HUES48 (cell line): ENCODE results near the gene C4orf50.

Experiments used
- H3K27ac ChIP-seq: one replicate; pipeline ENCODE4 v1.7.0; 2013; ENCODE audit warnings: low read depth, low read length, inconsistent platforms
- H3K27me3 ChIP-seq: 2 replicates; pipeline ENCODE4 v1.6.1; 2013; ENCODE audit warnings: mild to moderate bottlenecking, low read length; ENCODE audit not compliant: control insufficient read depth, insufficient read depth
- H3K36me3 ChIP-seq: 2 replicates; pipeline ENCODE4 v1.6.1; 2013; ENCODE audit warnings: low read length; ENCODE audit not compliant: control insufficient read depth, insufficient read depth
- H3K4me1 ChIP-seq: 2 replicates; pipeline ENCODE4 v1.6.1; 2013; ENCODE audit warnings: mild to moderate bottlenecking, low read length; ENCODE audit not compliant: control insufficient read depth, insufficient read depth
- H3K4me3 ChIP-seq: 2 replicates; pipeline ENCODE4 v1.5.1; 2013; ENCODE audit warnings: mild to moderate bottlenecking, low read depth, low read length
- H3K9ac ChIP-seq: 2 replicates; pipeline ENCODE4 v1.6.1; 2013; ENCODE audit warnings: mild to moderate bottlenecking, low read depth, low read length, moderate library complexity
- H3K9me3 ChIP-seq: 2 replicates; pipeline ENCODE4 v1.6.1; 2013; ENCODE audit warnings: low read length; ENCODE audit not compliant: control insufficient read depth, insufficient read depth

Gene C4orf50

GRCh38 chr4:6018331-6018730 is at the start of gene C4orf50:
Gene C4orf50 (minus strand): TSS chr4:6018431.
- peaks cover 6% of the 10 kb centered on the region; the same call in 1 of the 2 replicates for H3K4me1 ChIP-seq
- H3K9me3 ChIP-seq: no peaks in the 10 kb centered on the region
- H3K36me3 ChIP-seq: no peaks in the 10 kb centered on the region
- H3K9ac ChIP-seq: no peak within 1 kb of the TSS
- no peak within 1 kb of the TSS for H3K27ac ChIP-seq
- no peaks in the 10 kb centered on the region for H3K27me3 ChIP-seq
- H3K4me3 ChIP-seq: no peak within 1 kb of the TSS

- Histone ChIP-seq H3K9ac (no peak overlapping the region), H3K27me3 (no peaks in the 10 kb centered on the region), H3K4me3 (no peak overlapping the region), H3K27ac (no peak overlapping the region), H3K36me3 (no peaks in the 10 kb centered on the region), H3K9me3 (no peaks in the 10 kb centered on the region), H3K4me1 (no peaks in the 10 kb centered on the region)
These were observed 47.8 kb upstream of the C4orf50 start for GRCh38 chr4:6065934-6066590.

GRCh38 chr4:6065166-6065565 is 46.9 kb upstream of the C4orf50 start:
- H3K36me3 ChIP-seq: no peaks in the 10 kb centered on the region
- H3K27me3 ChIP-seq: no peaks in the 10 kb centered on the region
- H3K9ac ChIP-seq: no peak overlapping the region

GRCh38 chr4:6064383-6064782 is 46.2 kb upstream of the C4orf50 start:
- Histone ChIP-seq H3K9ac (no peak overlapping the region), H3K4me1 (no peaks in the 10 kb centered on the region), H3K27ac (no peak overlapping the region), H3K36me3 (no peaks in the 10 kb centered on the region; the same call in 1 of the 2 replicates), H3K9me3 (peaks cover 8% of the 10 kb centered on the region; the same call in 1 of the 2 replicates), H3K4me3 (no peak overlapping the region), H3K27me3 (no peaks in the 10 kb centered on the region)

More at GRCh38 chr4:6065166-6065565, 46.9 kb upstream of the C4orf50 start:
- Histone ChIP-seq H3K4me3 (no peak overlapping the region), H3K27ac (no peak overlapping the region), H3K4me1 (no peaks in the 10 kb centered on the region), H3K9me3 (peaks cover 1% of the 10 kb centered on the region; the same call in 1 of the 2 replicates)

GRCh38 chr4:6063684-6064083 is 45.5 kb upstream of the C4orf50 start:
- H3K9ac ChIP-seq: no peak overlapping the region
- no peaks in the 10 kb centered on the region; the same call in 1 of the 2 replicates for H3K36me3 ChIP-seq
- no peaks in the 10 kb centered on the region for H3K27me3 ChIP-seq
- H3K9me3 ChIP-seq: peaks cover 15% of the 10 kb centered on the region
- H3K27ac ChIP-seq: no peak overlapping the region
- H3K4me1 ChIP-seq: no peaks in the 10 kb centered on the region
- H3K4me3 ChIP-seq: no peak overlapping the region

GRCh38 chr4:6062133-6062532 is 43.9 kb upstream of the C4orf50 start:
- Histone ChIP-seq H3K27me3 (no peaks in the 10 kb centered on the region), H3K9ac (no peak overlapping the region), H3K27ac (no peak overlapping the region), H3K4me3 (no peak overlapping the region), H3K36me3 (no peaks in the 10 kb centered on the region; the same call in 1 of the 2 replicates), H3K9me3 (peaks cover 27% of the 10 kb centered on the region), H3K4me1 (no peaks in the 10 kb centered on the region)

- no peak overlapping the region for H3K9ac ChIP-seq
- no peak overlapping the region for H3K27ac ChIP-seq
- H3K27me3 ChIP-seq: no peaks in the 10 kb centered on the region
These were observed 41.2 kb upstream of the C4orf50 start for GRCh38 chr4:6059375-6059805.

GRCh38 chr4:6058531-6059374 is 40.5 kb upstream of the C4orf50 start:
- Histone ChIP-seq H3K4me3 (no peak overlapping the region), H3K9ac (no peak overlapping the region), H3K36me3 (no peaks in the 10 kb centered on the region; the same call in 1 of the 2 replicates), H3K27me3 (no peaks in the 10 kb centered on the region), H3K4me1 (no peaks in the 10 kb centered on the region), H3K27ac (no peak overlapping the region), H3K9me3 (peaks cover 29% of the 10 kb centered on the region)

More at GRCh38 chr4:6059375-6059805, 41.2 kb upstream of the C4orf50 start:
- Histone ChIP-seq H3K4me1 (no peaks in the 10 kb centered on the region), H3K9me3 (peaks cover 29% of the 10 kb centered on the region), H3K36me3 (no peaks in the 10 kb centered on the region; the same call in 1 of the 2 replicates), H3K4me3 (no peak overlapping the region)

- peaks cover 29% of the 10 kb centered on the region for H3K9me3 ChIP-seq
- H3K36me3 ChIP-seq: no peaks in the 10 kb centered on the region; the same call in 1 of the 2 replicates
- no peaks in the 10 kb centered on the region for H3K27me3 ChIP-seq
- no peak overlapping the region for H3K4me3 ChIP-seq
- no peak overlapping the region for H3K9ac ChIP-seq
- no peak overlapping the region for H3K27ac ChIP-seq
- no peaks in the 10 kb centered on the region for H3K4me1 ChIP-seq
These were observed 38.9 kb upstream of the C4orf50 start for GRCh38 chr4:6056976-6057766.

- Histone ChIP-seq H3K4me3 (no peak overlapping the region), H3K4me1 (no peaks in the 10 kb centered on the region), H3K27me3 (no peaks in the 10 kb centered on the region), H3K9ac (no peak overlapping the region), H3K27ac (no peak overlapping the region), H3K36me3 (no peaks in the 10 kb centered on the region; the same call in 1 of the 2 replicates), H3K9me3 (peaks cover 29% of the 10 kb centered on the region)
These were observed 37.2 kb upstream of the C4orf50 start for GRCh38 chr4:6055436-6055835.
